Measurements from ENCODE around the gene ACTN3.

GRCh38 chr11:66570079-66570849 lies 23.6 kb downstream of the ACTN3 start:
- no peak for TF ChIP-seq CTCF (IDR thresholded peaks at IDR 0.05; ENCODE audit: borderline replicate concordance, extremely low read depth, low read length, poor library complexity, severe bottlenecking)
- no peak for TF ChIP-seq EZH2 (IDR thresholded peaks at IDR 0.05; ENCODE audit: borderline replicate concordance, low read depth, low read length, severe bottlenecking)
